Activated CD4-positive, alpha-beta memory T cell treated with anti-CD3 and anti-CD28 coated beads for 36 hours (primary cell): ENCODE measurements around the gene CCDC47. TPM values are rescaled to one million over a fixed set of nuclear protein-coding genes. Genes with fewer than 3 reads are reported as not detected.
"Not testable (repeated sequence)": the region's sequence is repeated elsewhere in the genome, so short reads cannot be mapped to it uniquely, and the experiment has no call there.

Experiments
- CTCF ChIA-PET: fragments of 350-600 bp; sonication (Branson Sonifier 250); formaldehyde crosslinking; loops from one replicate; lab custom pipeline; 2021; ENCODE audit warnings: antibody characterized with exemption, inconsistent platforms; lab: Charles Lee
- POLR2A ChIA-PET: fragments of 350-600 bp; sonication (Branson Sonifier 250); formaldehyde crosslinking; loops from one replicate; lab custom pipeline; 2021; ENCODE audit warnings: antibody characterized with exemption; lab: Charles Lee
- DNase-seq: peaks from one replicate; pipeline ENCODE4 v3.0.0-alpha.2; 2020
- H3K27ac Mint-ChIP-seq: one replicate; pipeline ENCODE4 v1.8.0; 2021; ENCODE audit warnings: mixed read lengths
- H3K27me3 Mint-ChIP-seq: one replicate; pipeline ENCODE4 v1.8.0; 2021; ENCODE audit warnings: mixed read lengths
- H3K36me3 Mint-ChIP-seq: one replicate; pipeline ENCODE4 v1.8.0; 2021; ENCODE audit warnings: mixed read lengths
- H3K4me1 Mint-ChIP-seq: one replicate; pipeline ENCODE4 v1.8.0; 2021; ENCODE audit warnings: low read depth, mixed read lengths
- H3K4me3 Mint-ChIP-seq: one replicate; pipeline ENCODE4 v1.8.0; 2021; ENCODE audit warnings: mild to moderate bottlenecking, mixed read lengths
- H3K9me3 Mint-ChIP-seq: one replicate; pipeline ENCODE4 v1.8.0; 2021; ENCODE audit warnings: mixed read lengths
- intact Hi-C: fragments of 100-400 bp; cut with micrococcal nuclease; formaldehyde crosslinking; loops from one replicate; pipeline ENCODE4 v1.15.1; 2023
- total RNA-seq, 2 experiments: library from RNA; stranded (reverse); gene quantifications; one replicate each; pipeline ENCODE4 v1.2.3, GENCODE V29; 2021

CCDC47 gene
- total RNA-seq, 2 experiments from 2014 or later: 57.6 to 60.5 TPM

DNA sequence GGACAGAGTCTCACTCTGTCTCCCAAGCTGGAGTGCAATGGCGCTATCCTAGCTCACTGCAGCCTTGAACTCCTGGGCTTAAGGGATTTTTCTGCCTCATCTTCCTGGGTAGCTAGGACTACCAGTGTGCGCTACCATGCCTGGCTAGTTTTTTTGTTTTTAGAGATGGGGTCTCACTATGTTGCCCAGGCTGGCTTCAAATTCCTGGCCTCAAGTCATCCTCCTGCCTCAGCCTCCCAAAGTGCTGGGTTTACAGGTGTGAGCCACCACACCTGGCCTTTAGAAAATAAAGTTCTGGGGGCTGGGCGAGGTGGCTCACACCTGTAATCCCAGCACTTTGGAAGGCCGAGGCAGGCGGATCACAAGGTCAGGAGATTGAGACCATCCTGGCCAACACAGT is 53.2 kb downstream of the CCDC47 start:
- H3K4me1 Mint-ChIP-seq, H3K4me3 Mint-ChIP-seq, intact Hi-C loops, H3K9me3 Mint-ChIP-seq, DNase-seq, H3K27me3 Mint-ChIP-seq, H3K27ac Mint-ChIP-seq, H3K36me3 Mint-ChIP-seq: not testable (repeated sequence)
- CTCF ChIA-PET: interaction anchor here (0.6 kb wide), 1 partner anchor 18 kb away, joined by 3 read pairs; no protein-coding TSS in a partner anchor
- POLR2A ChIA-PET: interaction anchor here (0.6 to 1.2 kb wide), 2 partner anchors 15 to 60 kb away, joined by 3 read pairs; no protein-coding TSS in a partner anchor

- POLR2A ChIA-PET: interaction anchor here (0.6 kb wide), 1 partner anchor 20 kb away, joined by 6 read pairs; no protein-coding TSS in a partner anchor
- no peak overlapping the region for H3K4me3 Mint-ChIP-seq
- no peaks in the 10 kb centered on the region for H3K9me3 Mint-ChIP-seq
- CTCF ChIA-PET: no interaction called here
- no peak for DNase-seq
- H3K36me3 Mint-ChIP-seq: peaks cover 9% of the 10 kb centered on the region
- no peaks in the 10 kb centered on the region for H3K4me1 Mint-ChIP-seq
- H3K27me3 Mint-ChIP-seq: no peaks in the 10 kb centered on the region
- intact Hi-C loops: no loop called here
- no peak overlapping the region for H3K27ac Mint-ChIP-seq
Observed at GRCh38 chr17:63718988-63719387, 54.4 kb downstream of the CCDC47 start.

- H3K9me3 Mint-ChIP-seq: no peaks in the 10 kb centered on the region
- no peak overlapping the region for H3K27ac Mint-ChIP-seq
- ChIA-PET CTCF (interaction anchor here (0.7 kb wide), 1 partner anchor 278 kb away, joined by 3 read pairs; no protein-coding TSS in a partner anchor), POLR2A (no interaction called here)
- H3K4me1 Mint-ChIP-seq: no peaks in the 10 kb centered on the region
- intact Hi-C loops: no loop called here
- H3K4me3 Mint-ChIP-seq: no peak overlapping the region
- H3K27me3 Mint-ChIP-seq: no peaks in the 10 kb centered on the region
- no peak for DNase-seq
- H3K36me3 Mint-ChIP-seq: peaks cover 12% of the 10 kb centered on the region
Observed at GRCh38 chr17:63716426-63716825, 57.0 kb downstream of the CCDC47 start.

DNA sequence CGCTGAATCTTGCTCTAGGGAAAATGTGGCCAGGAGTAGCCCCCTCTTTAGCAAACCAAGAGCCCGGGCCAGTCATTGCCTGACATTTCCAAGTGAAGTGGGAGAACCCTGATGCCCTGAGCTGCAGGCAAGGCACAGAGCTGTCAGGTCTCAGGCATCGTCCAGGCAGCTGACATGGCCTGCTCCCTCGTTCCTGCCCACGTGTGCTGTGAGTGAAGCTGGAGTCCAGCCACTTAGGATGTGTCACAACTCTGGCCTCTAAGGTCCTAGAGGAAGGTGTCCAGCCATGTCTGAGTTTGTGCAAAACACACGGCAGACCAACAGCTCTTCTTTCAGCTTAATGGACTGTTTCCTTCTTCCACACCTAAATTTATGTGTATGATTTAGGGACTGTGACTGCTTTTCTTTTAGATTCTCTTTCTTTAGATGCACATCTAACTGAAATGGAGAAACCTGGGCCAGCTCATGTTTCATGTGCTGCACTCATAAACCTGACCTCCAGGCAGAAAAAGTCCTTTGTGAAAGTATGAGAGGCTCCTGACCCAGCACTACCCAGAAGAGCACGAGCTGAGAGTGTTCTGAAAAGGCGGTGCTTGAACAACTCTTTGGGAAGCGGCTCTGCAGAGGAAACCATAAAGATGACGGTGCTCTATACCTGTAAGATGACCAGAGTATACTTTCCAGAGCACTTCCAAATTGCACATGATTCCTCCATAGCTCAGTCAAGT is 58.7 kb downstream of the CCDC47 start:
- no peak for DNase-seq
- H3K27me3 Mint-ChIP-seq: no peaks in the 10 kb centered on the region
- peaks cover 20% of the 10 kb centered on the region for H3K36me3 Mint-ChIP-seq
- peaks cover 8% of the 10 kb centered on the region for H3K4me1 Mint-ChIP-seq
- intact Hi-C loops: no loop called here
- POLR2A ChIA-PET: no interaction called here
- H3K9me3 Mint-ChIP-seq: no peaks in the 10 kb centered on the region
- no peak overlapping the region for H3K4me3 Mint-ChIP-seq
- no peak overlapping the region for H3K27ac Mint-ChIP-seq
- CTCF ChIA-PET: interaction anchor here (0.9 to 3.0 kb wide), 2 partner anchors 13 to 103 kb away, joined by 5 to 11 read pairs; no protein-coding TSS in a partner anchor

DNA sequence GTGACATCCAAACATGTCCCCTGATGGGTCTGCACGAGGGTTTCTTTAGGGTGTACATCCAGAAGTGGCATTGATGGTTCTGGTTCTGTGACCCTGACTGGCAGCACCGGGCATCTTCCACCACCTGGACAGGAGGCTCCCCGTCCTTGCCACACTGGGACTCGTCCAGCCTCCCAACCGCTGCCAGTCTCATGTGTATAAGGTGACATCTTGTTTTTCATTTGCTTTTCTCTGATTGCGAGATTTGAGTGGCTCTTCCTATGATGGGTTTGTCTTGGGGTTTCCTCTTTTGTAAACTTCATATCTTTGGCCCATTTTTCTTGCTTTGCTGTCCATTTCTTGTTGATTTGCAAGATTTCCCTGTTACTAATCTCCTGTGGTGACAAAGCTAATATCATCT is 64.3 kb downstream of the CCDC47 start:
- H3K9me3 Mint-ChIP-seq: no peaks in the 10 kb centered on the region
- ChIA-PET POLR2A (no interaction called here), CTCF (interaction anchor here (0.9 to 3.6 kb wide), 10 partner anchors 8 to 284 kb away, joined by 3 to 27 read pairs (median 7); no protein-coding TSS in a partner anchor)
- H3K36me3 Mint-ChIP-seq: peaks cover 38% of the 10 kb centered on the region
- H3K4me3 Mint-ChIP-seq: no peak overlapping the region
- intact Hi-C loops: no loop called here
- no peaks in the 10 kb centered on the region for H3K27me3 Mint-ChIP-seq
- DNase-seq: no peak
- H3K27ac Mint-ChIP-seq: peak overlapping the region; percentile 49
- H3K4me1 Mint-ChIP-seq: peaks cover 54% of the 10 kb centered on the region

DNA sequence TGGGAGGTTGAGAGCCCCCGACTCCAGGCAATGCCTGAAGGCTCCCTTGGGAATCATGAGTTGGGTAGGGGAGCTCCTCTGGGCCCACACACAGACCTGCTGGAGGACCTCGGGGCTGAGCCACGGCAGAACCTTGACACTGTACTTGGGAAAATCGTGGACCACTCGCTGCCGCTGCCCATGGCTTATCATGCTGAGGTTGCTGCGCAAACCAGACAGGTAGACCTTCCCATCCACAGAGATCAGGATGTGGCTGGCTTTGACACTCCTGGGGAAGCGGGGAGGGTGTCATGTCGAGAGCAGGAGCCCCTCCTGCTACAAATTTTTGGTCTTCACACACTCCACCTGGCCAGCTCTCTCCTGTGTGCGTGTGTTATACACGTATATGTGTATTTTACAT is 66.2 kb downstream of the CCDC47 start:
- Mint-ChIP-seq H3K9me3 (no peaks in the 10 kb centered on the region), H3K4me3 (no peak overlapping the region), H3K27me3 (no peaks in the 10 kb centered on the region), H3K36me3 (peaks cover 50% of the 10 kb centered on the region), H3K27ac (peak overlapping the region; percentile 88), H3K4me1 (peaks cover 74% of the 10 kb centered on the region)
- CTCF ChIA-PET: no interaction called here
- no peak for DNase-seq
- POLR2A ChIA-PET: interaction anchor here (1.0 to 1.5 kb wide), 3 partner anchors 10 to 68 kb away, joined by 3 to 4 read pairs (median 3); partner anchors contain the start of gene DDX42
- intact Hi-C loops: no loop called here

GRCh38 chr17:63706336-63707082 is 66.9 kb downstream of the CCDC47 start:
- no peaks in the 10 kb centered on the region for H3K27me3 Mint-ChIP-seq
- intact Hi-C loops: no loop called here
- no peaks in the 10 kb centered on the region for H3K9me3 Mint-ChIP-seq
- POLR2A ChIA-PET: interaction anchor here (1.0 to 1.5 kb wide), 4 partner anchors 9 to 68 kb away, joined by 3 to 4 read pairs (median 3); partner anchors contain the start of gene DDX42
- DNase-seq: no peak
- peaks cover 45% of the 10 kb centered on the region for H3K36me3 Mint-ChIP-seq
- H3K4me1 Mint-ChIP-seq: peaks cover 79% of the 10 kb centered on the region
- CTCF ChIA-PET: interaction anchor here (1.0 kb wide), 1 partner anchor 9 kb away, joined by 4 read pairs; no protein-coding TSS in a partner anchor
- H3K4me3 Mint-ChIP-seq: no peak overlapping the region
- H3K27ac Mint-ChIP-seq: peak overlapping the region; percentile 88

- Mint-ChIP-seq H3K4me1 (peaks cover 84% of the 10 kb centered on the region), H3K27me3 (no peaks in the 10 kb centered on the region), H3K4me3 (no peak overlapping the region), H3K9me3 (no peaks in the 10 kb centered on the region), H3K36me3 (peaks cover 45% of the 10 kb centered on the region), H3K27ac (peak overlapping the region; percentile 88)
- intact Hi-C loops: no loop called here
- no peak for DNase-seq
- CTCF ChIA-PET: interaction anchor here (1.0 to 1.1 kb wide), 2 partner anchors 8 to 280 kb away, joined by 3 to 4 read pairs; no protein-coding TSS in a partner anchor
- POLR2A ChIA-PET: interaction anchor here (1.3 to 1.5 kb wide), 2 partner anchors 29 to 69 kb away, joined by 3 to 4 read pairs; partner anchors contain the start of gene DDX42
Observed at GRCh38 chr17:63705657-63706056, 67.7 kb downstream of the CCDC47 start.

GRCh38 chr17:63704836-63705235 is 68.6 kb downstream of the CCDC47 start:
- no peak overlapping the region for H3K4me3 Mint-ChIP-seq
- no peaks in the 10 kb centered on the region for H3K27me3 Mint-ChIP-seq
- ChIA-PET CTCF (interaction anchor here (1.1 kb wide), 1 partner anchor 279 kb away, joined by 3 read pairs; no protein-coding TSS in a partner anchor), POLR2A (interaction anchor here (0.6 to 1.3 kb wide), 2 partner anchors 30 to 159 kb away, joined by 3 read pairs; no protein-coding TSS in a partner anchor)
- intact Hi-C loops: no loop called here
- peaks cover 37% of the 10 kb centered on the region for H3K36me3 Mint-ChIP-seq
- H3K27ac Mint-ChIP-seq: no peak overlapping the region
- no peak for DNase-seq
- H3K4me1 Mint-ChIP-seq: peaks cover 78% of the 10 kb centered on the region
- no peaks in the 10 kb centered on the region for H3K9me3 Mint-ChIP-seq

DNA sequence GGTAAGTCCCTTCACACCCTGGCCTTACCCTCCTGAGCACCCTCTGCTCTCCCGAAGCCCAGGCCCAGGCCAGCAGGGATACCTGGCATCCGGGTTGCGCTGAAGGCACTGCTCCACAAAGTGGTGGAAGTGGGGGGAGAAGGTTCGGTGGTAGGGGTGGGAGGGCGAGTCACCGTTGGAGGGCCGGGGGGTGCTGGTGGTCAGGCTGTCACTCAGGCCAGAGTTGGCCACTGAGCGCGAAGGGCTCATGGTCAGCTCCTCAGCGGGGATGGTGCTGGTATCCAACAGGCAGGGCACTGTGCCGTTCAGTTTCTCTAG is 69.2 kb downstream of the CCDC47 start:
- intact Hi-C loops: no loop called here
- ChIA-PET CTCF (no interaction called here), POLR2A (interaction anchor here (1.2 kb wide), 1 partner anchor 264 kb away, joined by 5 read pairs; no protein-coding TSS in a partner anchor)
- H3K36me3 Mint-ChIP-seq: peaks cover 32% of the 10 kb centered on the region
- H3K4me3 Mint-ChIP-seq: no peak overlapping the region
- H3K4me1 Mint-ChIP-seq: peaks cover 72% of the 10 kb centered on the region
- H3K27me3 Mint-ChIP-seq: no peaks in the 10 kb centered on the region
- H3K27ac Mint-ChIP-seq: peak overlapping the region; percentile 93
- no peaks in the 10 kb centered on the region for H3K9me3 Mint-ChIP-seq
- no peak for DNase-seq

DNA sequence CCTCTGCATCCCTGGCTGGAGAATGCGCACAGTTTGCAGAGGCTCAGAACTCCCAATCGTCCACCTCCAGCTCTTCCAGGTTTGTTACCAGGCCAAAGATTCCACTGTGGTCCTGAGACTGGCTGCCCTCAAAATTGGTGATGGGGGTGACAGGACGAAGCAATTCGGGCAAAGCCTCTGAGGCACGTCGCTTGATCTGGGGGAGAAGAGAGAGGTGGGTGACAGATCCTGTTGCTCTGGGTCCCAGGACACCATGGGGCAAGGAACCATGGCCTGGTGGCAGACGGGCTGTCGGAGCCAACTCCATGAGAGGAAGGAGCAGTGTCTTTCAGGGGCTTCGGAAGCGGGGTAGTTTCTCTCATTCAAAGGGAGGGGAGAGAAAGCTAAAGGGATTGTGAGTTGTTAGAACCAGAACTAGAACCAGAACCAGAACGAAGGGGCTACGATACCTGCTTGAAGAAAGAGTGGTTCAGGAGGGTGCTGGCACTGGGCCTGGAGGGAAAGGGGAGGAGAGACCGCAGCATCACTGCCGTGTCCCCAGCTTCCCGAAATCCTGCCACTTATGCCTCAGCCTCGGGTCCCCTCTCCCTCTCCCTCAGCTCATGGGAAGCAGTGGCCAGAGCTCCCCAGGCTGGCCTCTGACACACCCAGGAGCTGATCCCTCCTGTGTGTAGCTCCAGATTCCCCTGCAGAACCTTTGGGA is 69.7 kb downstream of the CCDC47 start:
- Mint-ChIP-seq H3K9me3 (no peaks in the 10 kb centered on the region), H3K27me3 (no peaks in the 10 kb centered on the region), H3K27ac (peak overlapping the region; percentile 93), H3K4me1 (peaks cover 67% of the 10 kb centered on the region), H3K4me3 (no peak overlapping the region), H3K36me3 (peaks cover 28% of the 10 kb centered on the region)
- CTCF ChIA-PET: interaction anchor here (0.7 to 1.6 kb wide), 3 partner anchors 9 to 84 kb away, joined by 3 read pairs; no protein-coding TSS in a partner anchor
- intact Hi-C loops: no loop called here
- POLR2A ChIA-PET: interaction anchor here (1.2 to 3.6 kb wide), 3 partner anchors 39 to 264 kb away, joined by 5 to 19 read pairs (median 12); partner anchors contain the start of genes CCDC47, DDX42 and STRADA
- no peak for DNase-seq
